22Rv1 (cell line): ENCODE data around the gene GPR21.

Experiments
- CTCF ChIP-seq: fragments of 450-650 bp; IDR thresholded peaks from 2 replicates; pipeline ENCODE4 v1.5.1; 2017; ENCODE audit warnings: mild to moderate bottlenecking
- ZFX ChIP-seq: fragments of 450-650 bp; IDR thresholded peaks from 2 replicates; pipeline ENCODE4 v1.6.1; 2017; ENCODE audit warnings: antibody characterized with exemption, borderline replicate concordance

- no peak for TF ChIP-seq CTCF
- no peak for TF ChIP-seq ZFX
Observed at GRCh38 chr9:123067136-123067535, 33.7 kb downstream of the GPR21 start.
